RKO (cell line): ENCODE measurements around the gene TSPYL2.

Source experiments
- DNase-seq: peaks from one replicate; pipeline ENCODE4 v3.0.0-alpha.2; 2016; ENCODE audit warnings: low spot score

Gene TSPYL2

DNA sequence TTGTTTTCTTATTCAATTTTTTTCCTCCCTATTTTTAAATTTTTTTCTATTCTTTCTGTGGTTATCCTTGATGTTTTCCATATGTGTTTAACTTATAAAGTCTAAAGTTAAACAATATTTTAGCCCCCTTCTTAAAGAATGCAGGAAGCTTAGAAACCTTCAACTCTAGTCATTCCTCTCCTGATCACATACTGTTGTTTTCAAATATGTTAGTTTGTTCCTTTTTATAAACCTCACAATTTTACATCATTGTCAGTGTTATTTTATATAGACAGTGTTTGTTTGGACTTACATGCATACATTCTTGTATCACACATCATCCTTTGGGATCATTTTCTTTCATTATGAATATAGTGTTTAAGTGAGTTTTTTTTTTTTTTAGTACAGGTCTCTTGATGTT, 43.3 kb downstream of the TSPYL2 start:
- no peak for DNase-seq

DNA sequence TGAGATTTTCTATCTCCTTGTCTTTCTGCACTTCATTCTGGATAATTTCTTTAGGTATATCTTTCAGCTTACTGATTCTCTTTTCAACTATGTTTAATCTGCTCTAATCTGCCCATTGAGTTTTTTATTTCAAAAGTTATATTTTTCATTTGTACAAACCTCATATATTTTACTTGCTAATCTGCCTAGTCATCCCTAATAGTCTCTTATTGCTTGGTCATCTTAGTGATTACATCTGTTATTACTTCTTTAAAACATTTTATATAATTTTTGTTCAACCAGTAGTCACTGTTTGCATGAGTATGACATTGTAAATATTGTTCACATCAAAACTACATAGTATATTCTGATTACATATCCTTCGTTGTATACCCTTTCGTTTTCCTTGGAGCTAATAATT, 44.2 kb downstream of the TSPYL2 start:
- DNase-seq = no peak

DNA sequence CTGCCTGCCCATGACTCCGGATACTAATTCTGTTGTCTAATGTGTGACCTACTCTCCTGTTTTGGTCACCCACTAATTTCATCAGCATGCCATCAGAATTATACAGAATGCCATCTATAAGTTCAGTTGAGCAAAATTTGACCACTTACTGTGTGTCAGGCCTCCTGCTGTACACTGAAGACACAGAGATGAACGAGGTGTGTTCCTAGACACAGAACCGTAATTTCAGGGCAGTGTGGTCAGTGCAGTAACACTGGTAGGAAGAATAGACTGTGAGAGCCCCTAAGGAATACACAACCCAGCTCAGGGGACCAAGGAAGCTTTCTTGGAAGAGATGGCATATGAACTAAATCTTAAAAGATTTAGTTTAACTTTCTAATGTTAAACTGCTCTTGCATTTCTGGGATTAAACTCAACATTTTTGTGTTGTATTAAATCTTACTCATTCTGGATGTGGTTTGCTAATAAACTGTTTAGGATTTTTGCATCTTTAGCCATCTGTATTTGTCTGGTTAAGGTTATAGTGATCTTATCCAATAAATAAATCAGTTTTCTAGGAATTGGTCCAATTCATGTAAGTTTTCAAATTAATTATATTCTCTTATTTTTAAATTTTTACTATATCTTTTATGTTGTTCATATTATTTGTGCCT, 46.1 kb downstream of the TSPYL2 start:
- DNase-seq = no peak

DNA sequence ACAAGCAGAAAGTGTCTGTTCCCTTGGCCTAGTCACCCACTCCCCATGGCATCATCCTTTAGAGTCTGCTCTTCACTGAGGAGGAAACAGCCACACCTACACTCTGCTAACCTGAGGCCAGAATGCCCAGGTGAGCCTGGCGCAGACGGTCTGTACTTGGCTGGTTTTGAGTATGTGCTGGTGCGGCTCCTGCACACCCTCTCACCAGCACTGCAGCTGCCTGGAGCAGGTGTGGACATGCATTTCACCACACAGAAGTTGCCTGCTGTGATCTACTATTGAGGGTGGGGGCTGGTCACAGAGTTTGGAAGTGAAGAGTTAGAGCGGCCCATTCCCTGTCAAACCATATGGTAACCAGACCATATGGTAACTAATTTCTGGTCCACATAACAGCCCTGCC, 51.2 kb downstream of the TSPYL2 start:
- no peak for DNase-seq

DNA sequence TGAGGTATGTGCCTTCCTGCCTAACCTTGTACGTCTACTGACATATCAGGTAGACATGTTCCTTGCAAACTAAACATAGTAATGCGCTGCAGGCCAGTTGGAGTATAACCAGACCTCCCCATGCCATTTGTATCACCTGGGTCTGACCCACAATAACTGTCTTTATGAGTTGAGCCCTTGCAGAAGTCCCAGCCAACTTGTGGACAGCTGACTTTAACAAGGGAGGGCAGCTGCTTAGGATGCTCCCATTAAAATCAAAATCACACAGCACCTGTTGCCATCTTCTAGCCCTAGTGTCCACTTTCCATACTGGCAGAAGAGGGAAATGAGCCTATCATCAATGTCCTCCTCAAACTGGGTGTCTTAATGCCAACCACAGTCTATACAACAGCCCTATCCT, 53.4 kb downstream of the TSPYL2 start:
- no peak for DNase-seq
